ENCODE results near the gene CIDEB. TPM values are rescaled to one million over a fixed set of nuclear protein-coding genes. Genes with fewer than 3 reads are reported as not detected.

CIDEB gene
- polyA plus RNA-seq, 1 donor = 10.3 TPM

DNA sequence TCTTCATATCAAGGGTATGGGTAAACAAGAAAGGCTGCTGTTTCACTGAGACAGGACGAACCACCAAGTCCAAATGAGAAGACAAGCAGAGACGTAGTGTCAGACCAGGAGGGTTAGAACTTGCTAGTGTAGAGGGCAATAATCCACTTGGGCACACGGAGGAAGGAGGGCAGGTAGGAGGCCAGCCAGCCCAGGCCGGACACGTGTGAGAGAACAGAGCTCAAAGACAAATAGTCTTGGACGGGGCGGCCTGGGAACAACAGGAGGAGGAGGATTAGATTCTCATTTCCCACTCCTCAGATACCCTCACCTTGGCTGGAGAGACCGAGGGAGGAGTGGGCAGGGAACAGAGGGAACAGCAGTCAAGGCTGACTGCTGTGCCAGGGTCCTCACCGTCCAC, 17.0 kb downstream of the CIDEB start:
- DNase-seq = no peak

- no peak for DNase-seq
Observed at GRCh38 chr14:24289649-24290280, 18.0 kb downstream of the CIDEB start.

- no peak for DNase-seq
Observed at GRCh38 chr14:24286996-24287395, 20.8 kb downstream of the CIDEB start.

GRCh38 chr14:24285351-24285750, 22.4 kb downstream of the CIDEB start:
- no peak for DNase-seq

DNA sequence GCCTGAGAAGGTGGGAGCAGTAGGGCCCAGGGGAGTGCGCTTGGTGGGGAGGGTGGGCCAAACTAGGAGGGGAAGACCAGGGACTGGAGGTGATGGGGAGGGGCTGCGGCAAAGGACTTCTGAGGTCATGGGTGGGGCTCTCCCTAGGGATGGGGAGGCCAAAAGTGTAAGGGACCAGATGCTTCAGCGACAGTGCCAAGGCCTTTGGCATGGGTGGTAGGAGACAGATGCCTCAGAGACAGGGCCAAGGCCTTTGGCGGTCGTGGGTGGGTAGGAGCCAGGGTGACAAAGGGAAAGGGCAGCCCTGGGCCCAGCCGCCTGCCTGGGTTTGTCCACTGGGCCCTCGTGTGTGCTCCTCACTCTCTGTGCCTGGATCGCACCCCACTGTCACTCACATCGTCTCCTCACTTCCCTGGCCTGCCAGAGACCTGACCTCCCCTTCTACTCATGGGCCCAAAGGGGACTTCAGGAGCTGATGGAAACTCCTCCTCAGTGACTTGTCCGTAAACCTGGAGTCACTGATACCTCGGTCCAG, 23.2 kb downstream of the CIDEB start:
- DNase-seq = no peak

DNA sequence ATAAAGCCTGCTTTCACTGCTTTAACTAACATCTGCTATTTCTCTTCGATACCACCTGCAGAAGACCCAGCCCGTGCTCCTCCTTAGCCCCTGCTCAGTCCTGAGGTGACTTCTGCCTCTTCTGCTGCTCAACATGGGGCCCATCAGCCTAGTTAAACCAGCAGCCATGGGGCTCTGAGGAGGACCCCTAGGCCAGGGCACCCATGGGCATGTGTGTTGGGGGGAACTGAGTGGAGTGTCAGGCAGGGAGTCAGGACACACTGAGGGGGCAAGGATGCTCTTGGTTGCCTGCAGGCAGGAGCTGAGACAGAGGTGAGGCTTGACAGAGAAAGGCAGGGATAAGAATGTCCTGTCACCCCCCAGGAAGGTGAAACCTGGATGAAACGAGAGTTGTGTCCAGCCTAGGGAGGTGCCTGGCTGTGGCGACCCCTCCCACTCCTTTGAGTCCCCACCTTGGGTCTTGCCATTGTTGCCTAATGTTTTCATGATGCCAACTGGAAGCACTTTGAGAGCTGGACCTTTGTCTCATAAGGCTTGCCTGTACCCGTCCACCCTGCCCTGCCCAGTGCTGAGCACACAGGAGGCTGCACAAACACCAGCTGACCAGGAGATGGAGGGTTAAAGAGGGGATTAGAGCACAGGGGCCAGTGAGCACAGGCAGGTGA, 23.8 kb downstream of the CIDEB start:
- DNase-seq = no peak

DNA sequence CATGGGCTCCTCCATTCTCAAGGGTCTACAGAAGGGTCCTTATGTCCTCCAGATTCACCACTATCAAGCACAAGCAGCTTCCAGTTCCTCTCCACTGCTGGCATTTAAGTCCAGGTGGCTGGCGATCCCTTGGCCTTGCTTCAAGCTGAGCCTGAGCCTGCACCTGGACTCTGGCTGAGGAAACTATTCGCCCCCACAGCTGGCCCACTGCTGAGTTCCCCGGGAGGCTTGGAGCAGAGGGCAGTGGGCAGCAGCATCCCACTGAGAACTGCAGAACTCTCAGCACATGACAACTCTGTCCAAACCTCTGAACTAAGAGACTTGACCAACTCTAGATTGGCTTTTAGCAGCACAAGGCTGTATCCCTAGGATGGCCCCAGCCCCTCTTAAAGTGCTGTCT, 25.0 kb downstream of the CIDEB start:
- no peak for DNase-seq

DNA sequence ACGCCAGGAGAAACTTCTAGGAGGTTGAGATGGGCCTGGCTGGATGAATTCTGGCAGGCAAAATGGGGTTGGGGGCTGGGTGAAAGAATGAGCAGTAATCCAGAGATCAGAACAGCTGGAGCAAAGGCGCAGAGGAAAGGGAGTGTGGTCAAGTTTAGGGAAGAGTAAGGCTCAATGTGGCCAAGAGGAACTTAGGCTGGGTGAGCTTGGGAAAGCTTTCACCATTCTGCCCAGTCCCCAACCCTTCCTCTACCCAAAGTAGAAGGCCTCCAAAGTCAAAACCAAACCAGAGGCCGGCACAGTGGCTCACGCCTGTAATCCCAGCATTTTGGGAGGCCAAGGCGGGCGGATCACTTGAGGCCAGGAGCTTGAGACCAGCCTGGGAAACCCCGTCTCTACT, 26.1 kb downstream of the CIDEB start:
- no peak for DNase-seq

DNA sequence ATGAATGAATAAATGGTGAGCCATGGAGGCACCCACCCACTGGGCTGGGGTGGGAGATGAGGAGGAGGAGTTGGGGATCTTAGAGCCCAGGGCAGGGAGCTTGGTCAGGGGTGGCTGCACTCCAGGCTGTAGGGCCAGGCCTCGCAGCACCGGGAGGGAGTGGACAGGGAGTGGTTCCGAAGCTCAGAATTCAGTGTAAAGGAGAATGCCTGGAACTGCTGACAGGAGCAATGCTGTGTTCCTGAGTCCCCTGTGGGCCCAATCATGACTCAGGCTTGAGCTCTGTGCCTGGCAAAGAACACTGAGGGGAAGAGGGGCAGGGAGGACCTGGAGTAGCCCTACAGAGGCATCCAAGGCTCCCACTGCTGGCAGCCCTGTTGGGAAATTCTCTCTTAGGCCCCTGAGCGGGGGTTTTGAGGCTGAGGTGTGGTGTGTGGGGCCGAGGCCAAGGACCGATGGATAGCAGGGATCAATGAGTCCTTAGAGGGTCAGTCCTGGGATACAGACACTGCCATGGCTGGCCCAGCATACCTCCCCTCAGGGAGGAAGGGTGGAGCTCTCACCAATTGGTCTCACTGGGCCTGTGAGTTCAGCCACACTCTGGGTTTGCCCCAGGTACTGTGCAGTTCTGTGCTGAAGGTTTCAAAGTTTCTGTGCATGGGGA, 26.8 kb downstream of the CIDEB start:
- DNase-seq = no peak

DNA sequence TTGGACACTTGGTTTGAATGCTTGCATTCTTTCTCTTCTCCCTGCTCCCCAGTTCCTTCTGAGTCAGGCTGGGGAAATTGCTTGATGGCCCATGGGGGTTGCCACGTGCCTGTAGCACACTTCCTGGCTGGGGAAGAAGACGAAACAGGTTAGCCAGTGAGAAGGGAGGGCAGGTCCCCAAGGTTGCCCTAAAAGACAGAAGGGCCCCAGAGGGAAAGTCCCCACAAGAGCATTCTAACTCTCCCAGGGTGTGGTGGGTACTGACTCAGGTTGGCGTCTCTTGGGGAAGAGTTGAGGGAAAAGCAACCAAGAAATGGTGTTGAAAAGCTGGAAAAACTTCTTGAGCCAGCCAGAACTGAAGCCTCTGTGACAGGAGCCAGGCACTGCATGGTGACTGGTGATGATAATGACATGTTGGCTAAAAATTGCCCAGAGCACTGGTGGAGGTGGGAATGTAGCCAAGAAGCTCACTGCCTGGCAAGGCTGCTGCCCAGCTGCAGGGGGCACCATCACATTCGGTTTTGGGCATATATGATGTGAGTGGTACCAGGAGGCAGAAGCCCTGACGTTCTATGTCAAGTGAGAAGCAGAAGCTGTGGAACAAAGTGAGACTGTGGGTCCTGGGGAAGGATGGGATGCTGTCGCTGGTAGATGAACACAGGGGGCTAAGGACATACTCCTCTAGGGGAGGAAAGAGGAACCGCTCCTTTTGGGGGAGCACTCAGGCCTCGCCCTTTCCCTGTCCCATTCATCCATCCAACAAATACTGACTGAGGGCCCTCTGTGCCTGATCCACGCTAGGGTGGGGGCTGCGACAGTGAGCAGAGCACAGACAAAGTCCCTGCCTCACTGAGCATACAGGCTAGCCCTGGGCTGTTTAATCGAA, 28.2 kb downstream of the CIDEB start:
- no peak for DNase-seq

DNA sequence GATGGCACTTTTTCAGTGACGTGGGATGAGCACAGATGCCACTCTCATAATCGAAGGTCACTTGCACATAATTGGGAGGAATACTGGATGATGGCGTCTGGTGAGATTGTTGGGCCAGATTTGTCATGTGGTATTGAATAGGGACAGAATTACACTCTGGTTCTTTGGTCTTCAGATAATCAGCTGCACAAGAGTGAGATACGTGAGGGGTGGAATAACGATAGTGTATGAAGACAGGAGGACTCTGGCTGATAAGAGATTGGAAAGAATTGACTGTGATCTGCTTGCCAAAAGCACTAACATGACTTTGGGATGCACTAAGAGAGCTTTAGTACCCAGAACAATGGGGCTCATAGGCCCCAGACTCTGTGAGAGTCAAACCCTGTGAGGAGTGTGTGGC, 29.4 kb downstream of the CIDEB start:
- DNase-seq = no peak

DNA sequence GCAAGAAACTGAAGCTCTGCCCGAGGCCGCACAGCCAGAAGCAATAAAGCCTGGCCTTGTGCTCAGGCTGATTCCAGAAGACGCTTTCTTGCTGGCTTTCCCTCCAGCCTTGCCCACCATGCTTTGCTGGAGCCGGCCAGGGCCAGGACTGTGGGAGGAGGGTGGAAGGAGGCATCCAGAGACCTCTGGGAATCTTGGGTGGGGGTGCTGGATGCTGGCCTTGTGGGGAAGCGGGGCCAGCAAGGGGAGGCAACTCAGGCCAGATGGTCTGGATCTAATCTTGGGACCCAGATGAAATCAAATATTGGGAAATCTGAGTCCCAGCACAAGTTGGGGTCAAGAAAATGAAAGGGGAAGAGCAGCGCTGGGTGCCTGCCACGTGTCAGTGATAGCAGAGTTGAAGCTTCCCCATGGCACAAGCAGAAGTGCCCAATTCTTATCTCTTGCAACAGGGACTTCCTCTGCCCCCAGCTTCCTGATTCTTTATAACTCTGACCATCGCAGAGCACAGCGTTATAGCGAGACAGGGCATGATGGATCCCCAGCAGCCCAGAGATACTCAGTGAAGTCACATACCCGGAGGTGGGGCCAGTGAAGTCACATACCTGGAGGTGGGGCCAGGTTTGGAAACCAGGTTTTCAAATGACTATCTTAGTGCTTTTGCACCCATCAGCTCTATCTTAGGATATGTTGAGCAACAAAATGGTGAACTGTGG, 30.0 kb downstream of the CIDEB start:
- no peak for DNase-seq

GRCh38 chr14:24277071-24277470, 30.7 kb downstream of the CIDEB start:
- DNase-seq = no peak

DNA sequence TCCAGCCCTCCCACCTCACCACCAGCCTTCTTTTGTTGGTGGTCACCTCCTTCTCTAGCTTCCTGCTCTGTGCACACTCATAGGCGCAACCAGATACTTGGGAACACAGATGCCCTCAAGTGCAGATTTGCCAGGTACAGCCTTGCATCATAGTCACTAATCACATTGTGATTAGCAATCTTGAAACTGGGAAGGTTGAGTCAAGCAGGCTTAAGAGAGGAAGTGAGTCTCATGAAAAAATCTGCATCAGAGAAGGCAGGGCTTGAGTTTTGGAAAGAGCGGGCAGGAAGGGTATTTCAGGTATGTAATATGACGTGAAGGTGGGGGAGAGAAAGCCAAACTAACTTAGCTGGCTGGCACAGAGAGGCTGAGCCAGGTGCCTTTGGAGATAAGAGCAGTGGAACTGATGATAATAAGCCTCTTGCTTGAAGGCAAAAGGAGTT, 33.7 kb downstream of the CIDEB start:
- no peak for DNase-seq

DNA sequence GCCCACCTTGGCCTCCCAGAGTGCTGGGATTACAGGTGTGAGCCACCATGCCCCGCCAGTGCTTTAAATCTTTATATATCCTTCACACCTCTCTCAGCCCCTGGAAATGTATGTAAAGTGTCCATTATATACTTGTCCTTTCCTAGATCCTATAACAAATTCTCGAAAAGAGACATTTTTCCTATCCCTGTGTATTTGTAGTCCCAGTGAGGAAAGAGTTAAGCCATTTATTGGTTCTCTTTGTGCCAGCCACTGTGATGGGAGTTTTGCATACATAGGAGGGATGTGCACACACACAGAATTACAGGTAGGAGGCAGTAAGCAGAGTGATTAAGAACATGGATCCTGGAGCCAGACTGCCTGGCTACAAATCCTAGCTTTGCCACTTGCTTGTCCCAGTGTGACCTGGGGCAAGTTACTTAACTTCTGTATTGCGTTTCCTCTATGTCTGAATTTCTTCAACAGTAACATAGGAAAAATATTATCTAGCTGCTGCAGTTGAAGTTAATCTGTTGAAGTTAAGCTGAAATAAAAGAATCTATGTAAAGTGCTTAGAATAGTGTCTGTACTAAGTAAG, 34.3 kb downstream of the CIDEB start:
- no peak for DNase-seq

GRCh38 chr14:24272467-24272866, 35.3 kb downstream of the CIDEB start:
- no peak for DNase-seq

- no peak for DNase-seq
Observed at GRCh38 chr14:24271834-24272263, 35.9 kb downstream of the CIDEB start.

DNA sequence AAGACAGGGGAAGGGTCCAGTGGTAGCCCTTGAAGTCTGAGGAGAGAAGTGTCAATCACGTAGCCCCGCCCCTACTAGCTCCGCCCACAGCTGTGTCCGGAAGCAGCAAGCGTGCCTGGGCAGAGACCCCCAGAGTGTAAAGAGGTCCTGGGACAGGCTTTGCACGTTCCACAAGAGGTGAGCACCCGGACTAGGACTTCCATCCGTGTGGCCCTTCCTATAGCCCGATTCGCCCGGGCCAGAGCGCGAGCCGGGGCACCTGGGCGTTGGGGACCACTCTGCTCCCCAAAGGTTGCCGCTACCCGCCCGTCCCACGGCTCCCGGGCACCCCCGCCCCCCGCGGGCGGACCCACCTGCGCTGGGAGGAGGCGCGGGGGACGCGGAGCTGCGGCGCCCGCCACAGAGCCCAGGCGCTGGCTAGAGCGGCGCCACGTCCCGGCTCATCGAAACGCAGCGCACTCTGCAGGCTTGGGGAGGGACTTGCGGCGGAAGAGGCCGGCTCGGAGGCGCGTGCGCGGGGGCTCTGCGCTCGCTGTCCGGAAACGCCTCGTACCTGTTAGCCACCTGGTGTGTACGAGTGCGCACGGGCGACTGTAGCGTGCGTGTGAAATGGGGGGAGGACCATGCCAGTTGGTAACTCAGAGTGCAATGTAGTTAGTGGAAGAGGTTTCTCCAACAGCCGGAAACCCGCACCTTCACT, 36.5 kb downstream of the CIDEB start, which contains the start of gene RABGGTA:
TSS of gene RABGGTA (minus strand) at position 464 of the 700 bp plus-strand sequence. CDS start 482 bp downstream, outside the sequence.
- peak; percentile 89 for DNase-seq

DNA sequence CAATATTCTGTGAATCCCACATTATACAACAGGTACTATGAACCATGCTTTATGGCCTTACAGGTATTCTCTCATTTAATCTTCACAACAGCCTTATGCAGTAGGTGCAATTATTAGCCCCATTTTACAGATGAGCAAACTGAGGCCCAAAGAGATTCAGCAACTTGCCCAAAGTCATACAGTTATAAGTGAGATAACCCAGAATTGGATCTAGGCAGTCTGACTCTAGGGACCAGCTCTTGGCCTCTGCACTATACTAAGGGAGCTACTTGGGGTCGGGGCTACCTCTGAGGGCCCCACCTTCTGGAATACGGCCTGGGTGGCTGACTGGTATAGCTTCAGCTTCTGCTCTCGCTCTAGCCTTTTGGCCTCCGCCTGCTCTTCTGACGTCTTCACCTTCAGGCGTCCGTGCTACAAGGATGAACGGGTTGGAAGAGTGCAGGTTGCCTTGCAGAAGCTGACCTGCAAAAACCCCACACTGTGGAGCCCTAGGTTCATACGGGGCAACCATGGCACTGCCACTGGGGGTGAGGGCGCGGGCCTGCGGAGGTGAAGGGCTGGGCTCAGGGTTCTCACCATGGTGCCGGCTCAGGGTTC, 37.1 kb downstream of the CIDEB start:
- DNase-seq = no peak

DNA sequence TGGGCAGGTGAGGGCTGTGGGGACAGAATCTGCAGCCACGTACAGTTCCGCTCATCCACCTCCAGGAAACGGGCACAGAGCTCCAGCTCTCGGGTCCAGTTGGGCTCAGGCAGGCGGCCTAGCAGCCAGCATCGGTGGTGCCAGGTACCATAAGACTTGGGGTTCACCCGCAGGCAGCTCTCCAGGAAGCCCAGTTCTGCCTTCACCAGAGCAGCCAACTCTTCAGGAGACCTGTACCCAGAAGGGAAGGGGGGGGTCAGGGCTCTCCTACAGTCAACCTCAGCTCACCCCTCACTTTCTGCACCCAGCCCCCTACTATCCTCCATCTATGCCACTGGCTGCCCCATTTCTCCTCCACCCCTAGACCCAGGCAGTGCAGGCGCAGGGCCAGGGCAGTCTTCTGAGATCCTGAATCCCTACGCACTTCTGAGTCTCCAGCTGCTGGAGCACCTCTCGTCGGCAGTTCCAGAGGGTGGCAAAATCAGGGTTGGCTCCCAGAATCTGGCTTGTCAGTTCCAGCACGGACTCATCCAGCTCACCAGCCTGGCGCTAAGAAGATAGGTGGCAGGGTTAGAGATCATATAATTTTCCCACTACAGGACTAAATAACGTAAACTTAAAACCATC, 37.8 kb downstream of the CIDEB start:
- DNase-seq = no peak
